MM.1S (cell line): Measurements from ENCODE around the gene ACAT2.
"Not testable (repeated sequence)": the region's sequence is repeated elsewhere in the genome, so short reads cannot be mapped to it uniquely, and the experiment has no call there.

Source experiments
- DNase-seq: peaks from one replicate; pipeline ENCODE4 v3.0.0-alpha.2; 2015
- H2AFZ ChIP-seq: fragments of 300-600 bp; sonication (generic); 2 replicates; pipeline ENCODE4 v1.6.0; 2016; ENCODE audit warnings: antibody characterized with exemption, low read length
- H3F3A ChIP-seq: fragments of 300-600 bp; sonication (generic); 2 replicates; pipeline ENCODE4 v1.6.1; 2016; ENCODE audit warnings: mild to moderate bottlenecking, antibody characterized with exemption, low read length, moderate library complexity, mixed read lengths; ENCODE audit not compliant: insufficient read depth
- H3K27ac ChIP-seq: fragments of 300-600 bp; sonication (generic); 2 replicates; pipeline ENCODE4 v1.5.1; 2016; ENCODE audit warnings: mild to moderate bottlenecking, low read length
- H3K27me3 ChIP-seq: fragments of 300-600 bp; sonication (generic); replicated peaks from 2 replicates; pipeline ENCODE4 v1.6.0; 2016; ENCODE audit warnings: low read length; ENCODE audit not compliant: insufficient read depth
- H3K36me3 ChIP-seq: fragments of 300-600 bp; sonication (generic); replicated peaks from 2 replicates; pipeline ENCODE4 v1.6.1; 2016; ENCODE audit warnings: mild to moderate bottlenecking, low read length, mixed read lengths; ENCODE audit not compliant: insufficient read depth
- H3K4me1 ChIP-seq: fragments of 300-600 bp; sonication (generic); 2 replicates; pipeline ENCODE4 v1.6.1; 2016; ENCODE audit warnings: low read length, mixed read lengths
- H3K4me2 ChIP-seq: fragments of 300-600 bp; sonication (generic); 2 replicates; pipeline ENCODE4 v1.6.0; 2016; ENCODE audit warnings: low read depth, low read length
- H3K4me3 ChIP-seq: fragments of 300-600 bp; sonication (generic); 2 replicates; pipeline ENCODE4 v1.5.1; 2016; ENCODE audit warnings: low read length, mixed read lengths
- H3K79me2 ChIP-seq: fragments of 300-600 bp; sonication (generic); 2 replicates; pipeline ENCODE4 v1.6.1; 2016; ENCODE audit warnings: mixed run types, low read length, mixed read lengths
- H3K9ac ChIP-seq: fragments of 300-600 bp; sonication (generic); 2 replicates; pipeline ENCODE4 v1.6.1; 2016; ENCODE audit warnings: low read length, mixed read lengths
- H3K9me2 ChIP-seq: fragments of 300-600 bp; sonication (generic); replicated peaks from 2 replicates; pipeline ENCODE4 v1.6.1; 2016; ENCODE audit warnings: mild to moderate bottlenecking, low read length, mixed read lengths; ENCODE audit not compliant: insufficient read depth
- H3K9me3 ChIP-seq: fragments of 300-600 bp; sonication (generic); replicated peaks from 2 replicates; pipeline ENCODE4 v1.6.1; 2016; ENCODE audit warnings: mild to moderate bottlenecking, low read length, mixed read lengths; ENCODE audit not compliant: insufficient read depth
- H4K20me1 ChIP-seq: fragments of 300-600 bp; sonication (generic); 2 replicates; pipeline ENCODE4 v1.6.1; 2016; ENCODE audit warnings: mild to moderate bottlenecking, low read length, moderate library complexity, mixed read lengths; ENCODE audit not compliant: insufficient read depth
- EZH2 ChIP-seq: fragments of 300-600 bp; sonication (generic); optimal IDR thresholded peaks from 2 replicates; pipeline ENCODE3; 2017; ENCODE audit warnings: low read depth, mild to moderate bottlenecking, antibody characterized with exemption, low read length, mixed read lengths
- EZH2phosphoT487 ChIP-seq: fragments of 300-600 bp; sonication (generic); IDR thresholded peaks from 2 replicates; pipeline ENCODE4 v1.6.1; 2018; ENCODE audit warnings: antibody characterized with exemption, low read length
- TF ChIP-seq, protein P1 (sequence below): fragments of 300-600 bp; sonication (generic); IDR thresholded peaks from 2 replicates; pipeline ENCODE4 v1.5.1; 2016; ENCODE audit warnings: antibody characterized with exemption, low read length, mixed read lengths

ACAT2 gene

GRCh38 chr6:159718634-159719033 is 43.2 kb upstream of the ACAT2 start:
- Histone ChIP-seq H3K4me1 (no peaks in the 10 kb centered on the region), H3K4me3 (no peak overlapping the region), H3K36me3 (no peaks in the 10 kb centered on the region), H3F3A (no peaks in the 10 kb centered on the region), H3K27me3 (no peaks in the 10 kb centered on the region), H3K9me2 (no peaks in the 10 kb centered on the region), H4K20me1 (no peaks in the 10 kb centered on the region), H3K9me3 (no peaks in the 10 kb centered on the region), H3K27ac (no peak overlapping the region), H3K9ac (no peak overlapping the region), H3K4me2 (no peak overlapping the region), H2AFZ (no peak overlapping the region), H3K79me2 (no peaks in the 10 kb centered on the region; the same call in 1 of the 2 replicates)
- TF ChIP-seq, protein P1, sequence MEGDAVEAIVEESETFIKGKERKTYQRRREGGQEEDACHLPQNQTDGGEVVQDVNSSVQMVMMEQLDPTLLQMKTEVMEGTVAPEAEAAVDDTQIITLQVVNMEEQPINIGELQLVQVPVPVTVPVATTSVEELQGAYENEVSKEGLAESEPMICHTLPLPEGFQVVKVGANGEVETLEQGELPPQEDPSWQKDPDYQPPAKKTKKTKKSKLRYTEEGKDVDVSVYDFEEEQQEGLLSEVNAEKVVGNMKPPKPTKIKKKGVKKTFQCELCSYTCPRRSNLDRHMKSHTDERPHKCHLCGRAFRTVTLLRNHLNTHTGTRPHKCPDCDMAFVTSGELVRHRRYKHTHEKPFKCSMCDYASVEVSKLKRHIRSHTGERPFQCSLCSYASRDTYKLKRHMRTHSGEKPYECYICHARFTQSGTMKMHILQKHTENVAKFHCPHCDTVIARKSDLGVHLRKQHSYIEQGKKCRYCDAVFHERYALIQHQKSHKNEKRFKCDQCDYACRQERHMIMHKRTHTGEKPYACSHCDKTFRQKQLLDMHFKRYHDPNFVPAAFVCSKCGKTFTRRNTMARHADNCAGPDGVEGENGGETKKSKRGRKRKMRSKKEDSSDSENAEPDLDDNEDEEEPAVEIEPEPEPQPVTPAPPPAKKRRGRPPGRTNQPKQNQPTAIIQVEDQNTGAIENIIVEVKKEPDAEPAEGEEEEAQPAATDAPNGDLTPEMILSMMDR = no peak
- DNase-seq = no peak

DNA sequence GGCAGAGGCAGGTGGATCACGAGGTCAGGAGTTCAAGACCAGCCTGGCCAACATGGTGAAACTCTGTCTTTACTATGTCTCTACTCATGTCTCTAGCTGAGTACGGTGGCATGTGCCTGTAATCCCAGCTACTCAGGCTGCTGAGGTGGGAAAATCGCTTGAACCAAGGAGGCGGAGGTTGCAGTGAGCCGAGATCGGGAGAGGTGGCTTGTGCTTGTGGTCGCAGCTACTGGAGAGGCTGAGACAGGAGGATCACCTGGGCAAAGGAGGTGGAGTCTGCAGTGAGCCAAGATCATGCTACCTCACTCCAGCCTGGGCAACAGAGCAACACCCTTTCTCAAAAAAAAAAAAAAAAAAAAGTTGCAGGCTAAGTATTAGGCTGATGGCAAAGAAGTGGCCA is 42.6 kb upstream of the ACAT2 start:
- no peak overlapping the region for H3K4me2 ChIP-seq
- no peaks in the 10 kb centered on the region for H3K9me2 ChIP-seq
- H3K9me3 ChIP-seq = no peaks in the 10 kb centered on the region
- no peak overlapping the region for H3K9ac ChIP-seq
- no peak for DNase-seq
- H3K27ac ChIP-seq = no peak overlapping the region
- H3K27me3 ChIP-seq = no peaks in the 10 kb centered on the region
- H3K36me3 ChIP-seq = no peaks in the 10 kb centered on the region
- TF ChIP-seq EZH2 (no peak), EZH2phosphoT487 (no peak)
- TF ChIP-seq, protein P1 = no peak
- no peak overlapping the region for H3K4me3 ChIP-seq
- H2AFZ ChIP-seq = no peak overlapping the region
- H3F3A ChIP-seq = no peaks in the 10 kb centered on the region
- H3K4me1 ChIP-seq = no peaks in the 10 kb centered on the region
- peaks cover 3% of the 10 kb centered on the region for H3K79me2 ChIP-seq
- no peaks in the 10 kb centered on the region for H4K20me1 ChIP-seq

- Histone ChIP-seq H3F3A (no peaks in the 10 kb centered on the region), H3K9me2 (no peaks in the 10 kb centered on the region), H3K36me3 (no peaks in the 10 kb centered on the region), H4K20me1 (no peaks in the 10 kb centered on the region), H3K9ac (no peak overlapping the region), H3K79me2 (peaks cover 14% of the 10 kb centered on the region), H3K27me3 (no peaks in the 10 kb centered on the region), H3K27ac (no peak overlapping the region), H2AFZ (no peak overlapping the region), H3K4me2 (no peak overlapping the region), H3K4me1 (no peaks in the 10 kb centered on the region), H3K4me3 (no peak overlapping the region), H3K9me3 (no peaks in the 10 kb centered on the region)
- TF ChIP-seq, protein P1 = peak; percentile 26
- TF ChIP-seq EZH2 (no peak), EZH2phosphoT487 (no peak)
- peak; percentile 49 for DNase-seq
Observed at GRCh38 chr6:159720708-159721107, 41.1 kb upstream of the ACAT2 start.

- not testable (repeated sequence) for H3K36me3 ChIP-seq, H3K9me2 ChIP-seq, H3K9ac ChIP-seq, DNase-seq, H3K27me3 ChIP-seq, H3F3A ChIP-seq, H3K4me2 ChIP-seq, H2AFZ ChIP-seq, H3K4me1 ChIP-seq, H4K20me1 ChIP-seq, H3K9me3 ChIP-seq, H3K4me3 ChIP-seq, H3K27ac ChIP-seq
- peaks cover 23% of the 10 kb centered on the region for H3K79me2 ChIP-seq
Observed at GRCh38 chr6:159721981-159722380, 39.9 kb upstream of the ACAT2 start.
